Right atrium auricular region (tissue), 2 donors: Measurements from ENCODE around the gene ECM1. TPM values are rescaled to one million over a fixed set of nuclear protein-coding genes. Genes with fewer than 3 reads are reported as not detected.

Source experiments
- DNase-seq: peaks from one replicate; pipeline ENCODE4 v3.0.0-alpha.2; 2019; ENCODE audit warnings: low spot score
- H3K27ac ChIP-seq, 2 donors: fragments of 200-600 bp; sonication (generic); 1 replicate in 1 of 2; 2 replicates in 1 of 2; pipeline ENCODE4 v1.5.1; 2016 to 2019
- H3K27me3 ChIP-seq, 2 donors: fragments of 200-600 bp; sonication (generic); one replicate each; pipeline versions ENCODE4 v1.5.1 to v1.6.0; 2017 to 2019
- H3K36me3 ChIP-seq: fragments of 200-600 bp; sonication (generic); one replicate; pipeline ENCODE4 v1.5.1; 2016
- H3K4me1 ChIP-seq, 2 donors: fragments of 200-600 bp; sonication (generic); one replicate each; pipeline versions ENCODE4 v1.5.1 to v1.6.0; 2017 to 2019
- H3K4me3 ChIP-seq, 2 donors: fragments of 200-600 bp; sonication (generic); 1 replicate in 1 of 2; 2 replicates in 1 of 2; pipeline ENCODE4 v1.5.1; 2017 to 2019; ENCODE audit warnings: mild to moderate bottlenecking in 1 of 2, moderate library complexity in 1 of 2
- H3K9me3 ChIP-seq, 2 donors: fragments of 200-600 bp; sonication (generic); one replicate each; pipeline ENCODE4 v1.5.1; 2019
- CTCF ChIP-seq, 2 donors: fragments of 200-600 bp; sonication (generic); IDR thresholded peaks; one replicate each; pipeline ENCODE4 v1.5.1; 2019; ENCODE audit warnings: antibody characterized with exemption in 2 of 2
- total RNA-seq, 2 donors: library from RNA; depleted of rRNA; stranded (reverse); fragments of >200 nt; gene quantifications; one replicate each; pipeline ENCODE4 v1.1.0, GENCODE V29; 2016

ECM1 gene
- 10 to 100 TPM; 28.6 to 37.2 TPM for total RNA-seq

DNA sequence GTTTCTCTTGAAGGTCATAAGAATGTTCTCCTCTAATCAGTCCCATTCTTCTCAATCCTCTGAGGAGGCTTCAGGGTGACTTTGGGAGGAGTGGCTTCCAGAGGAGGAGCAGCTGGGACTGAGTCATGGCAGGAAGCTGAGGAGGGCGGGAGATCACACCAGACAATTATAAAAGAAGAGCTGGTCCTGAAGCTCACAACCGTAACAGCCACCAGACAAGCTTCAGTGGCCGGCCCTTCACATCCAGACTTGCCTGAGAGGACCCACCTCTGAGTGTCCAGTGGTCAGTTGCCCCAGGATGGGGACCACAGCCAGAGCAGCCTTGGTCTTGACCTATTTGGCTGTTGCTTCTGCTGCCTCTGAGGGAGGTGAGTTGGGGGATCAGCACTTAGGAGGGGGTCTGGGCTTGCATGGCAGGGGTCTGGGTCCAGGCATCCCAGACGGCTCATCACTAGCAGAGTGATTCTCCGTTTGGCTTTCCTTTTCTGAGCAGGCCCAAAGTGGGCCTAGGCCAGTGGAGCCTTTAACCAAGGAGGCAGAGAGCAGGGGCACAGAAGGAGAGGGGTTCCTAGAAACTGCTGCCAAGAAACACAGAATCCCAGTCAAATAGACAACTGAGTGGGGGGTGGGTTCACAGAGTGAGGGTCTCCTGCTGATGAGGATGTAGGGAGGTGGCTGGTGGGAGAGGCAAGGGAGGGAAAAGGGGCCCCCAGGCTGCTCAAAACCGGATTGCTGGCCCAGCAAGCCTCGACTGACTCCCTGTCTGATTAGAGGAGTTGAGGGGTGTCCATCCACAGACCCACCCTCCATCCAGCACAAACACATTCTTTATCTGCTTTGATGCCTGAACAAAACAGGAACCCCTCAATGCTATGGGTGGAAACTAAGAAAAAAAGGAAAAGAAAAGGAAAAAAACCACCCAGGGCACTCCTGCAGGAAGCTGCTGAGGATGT, at the start of gene ECM1:
Gene ECM1, plus strand, starts transcription at position 198 of the 953 bp plus-strand sequence. Its CDS starts 101 bp downstream, at position 299.
- Histone ChIP-seq H3K4me1 (peaks cover 0 to 33% of the 10 kb centered on the region in 2 donors), H3K9me3 (no peaks in the 10 kb centered on the region), H3K36me3 (peaks cover 26% of the 10 kb centered on the region), H3K27me3 (no peaks in the 10 kb centered on the region), H3K4me3 (peak within 1 kb of the TSS; percentile 38 to 42), H3K27ac (peak within 1 kb of the TSS; percentile 75 to 84)
- TF ChIP-seq CTCF (IDR thresholded peaks at IDR 0.05) = no peak
- peak; percentile 85 for DNase-seq

GRCh38 chr1:150464422-150464826, 43.5 kb upstream of the ECM1 start:
- Histone ChIP-seq H3K27me3 (no peaks in the 10 kb centered on the region), H3K9me3 (no peaks in the 10 kb centered on the region), H3K4me3 (no peak overlapping the region), H3K4me1 (no peaks in the 10 kb centered on the region), H3K27ac (no peak overlapping the region), H3K36me3 (peaks cover 46% of the 10 kb centered on the region)
- TF ChIP-seq CTCF (IDR thresholded peaks at IDR 0.05) = peak; percentile 62 to 85
- peak; percentile 68 for DNase-seq

- peaks cover 48% of the 10 kb centered on the region for H3K36me3 ChIP-seq
- no peak for TF ChIP-seq CTCF (IDR thresholded peaks at IDR 0.05)
- H3K9me3 ChIP-seq = no peaks in the 10 kb centered on the region
- no peak overlapping the region for H3K4me3 ChIP-seq
- peaks cover 0 to 6% of the 10 kb centered on the region in 2 donors for H3K4me1 ChIP-seq
- H3K27me3 ChIP-seq = no peaks in the 10 kb centered on the region
- H3K27ac ChIP-seq = no peak overlapping the region
- DNase-seq = no peak
Measured at GRCh38 chr1:150466964-150467363, 40.9 kb upstream of the ECM1 start.

DNA sequence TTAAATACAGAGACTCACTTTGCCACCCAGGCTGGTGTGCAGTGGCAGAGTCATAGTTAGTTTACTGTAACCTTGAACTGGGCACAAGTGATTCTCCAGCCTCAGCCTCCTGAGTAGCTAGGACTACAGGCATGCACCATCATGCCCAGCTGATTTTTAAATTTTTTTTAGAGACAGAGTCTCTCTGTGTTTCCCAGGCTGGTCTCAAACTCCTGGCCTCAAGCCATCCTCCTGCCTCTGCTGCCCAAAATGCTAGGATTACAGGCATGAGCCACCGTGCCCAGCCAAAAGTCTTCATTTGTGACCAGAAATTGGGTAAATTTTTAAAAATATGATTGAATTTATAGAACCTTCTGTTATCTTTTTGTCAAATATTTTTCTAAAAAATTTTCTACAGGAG, 38.6 kb upstream of the ECM1 start:
- peaks cover 0 to 10% of the 10 kb centered on the region in 2 donors for H3K4me1 ChIP-seq
- no peak for TF ChIP-seq CTCF (IDR thresholded peaks at IDR 0.05)
- no peak overlapping the region for H3K27ac ChIP-seq
- no peaks in the 10 kb centered on the region for H3K9me3 ChIP-seq
- peaks cover 53% of the 10 kb centered on the region for H3K36me3 ChIP-seq
- DNase-seq = no peak
- H3K4me3 ChIP-seq = no peak overlapping the region
- H3K27me3 ChIP-seq = no peaks in the 10 kb centered on the region

GRCh38 chr1:150472601-150473200, 35.2 kb upstream of the ECM1 start:
- peaks cover 0 to 23% of the 10 kb centered on the region in 2 donors for H3K4me1 ChIP-seq
- DNase-seq = no peak

More at GRCh38 chr1:150472601-150473200, 35.2 kb upstream of the ECM1 start:
- Histone ChIP-seq H3K4me3 (no peak overlapping the region), H3K36me3 (peaks cover 32% of the 10 kb centered on the region), H3K27me3 (no peaks in the 10 kb centered on the region), H3K27ac (no peak overlapping the region), H3K9me3 (no peaks in the 10 kb centered on the region)
- TF ChIP-seq CTCF (IDR thresholded peaks at IDR 0.05) = no peak
